GM12892 (cell line): ENCODE results near the gene RIOK3.

Experiments
- POLR2A ChIP-seq: IDR thresholded peaks from 2 replicates; pipeline ENCODE4 v1.6.1; 2011; ENCODE audit warnings: low read depth, low read length, control low read depth
- POLR2AphosphoS5 ChIP-seq: IDR thresholded peaks from 2 replicates; pipeline ENCODE4 v1.6.1; 2011; ENCODE audit warnings: low read depth, low read length, control low read depth
- TAF1 ChIP-seq: IDR thresholded peaks from 2 replicates; pipeline ENCODE4 v1.6.1; 2011; ENCODE audit warnings: low read depth, mild to moderate bottlenecking, control low read depth, low read length, borderline replicate concordance

DNA sequence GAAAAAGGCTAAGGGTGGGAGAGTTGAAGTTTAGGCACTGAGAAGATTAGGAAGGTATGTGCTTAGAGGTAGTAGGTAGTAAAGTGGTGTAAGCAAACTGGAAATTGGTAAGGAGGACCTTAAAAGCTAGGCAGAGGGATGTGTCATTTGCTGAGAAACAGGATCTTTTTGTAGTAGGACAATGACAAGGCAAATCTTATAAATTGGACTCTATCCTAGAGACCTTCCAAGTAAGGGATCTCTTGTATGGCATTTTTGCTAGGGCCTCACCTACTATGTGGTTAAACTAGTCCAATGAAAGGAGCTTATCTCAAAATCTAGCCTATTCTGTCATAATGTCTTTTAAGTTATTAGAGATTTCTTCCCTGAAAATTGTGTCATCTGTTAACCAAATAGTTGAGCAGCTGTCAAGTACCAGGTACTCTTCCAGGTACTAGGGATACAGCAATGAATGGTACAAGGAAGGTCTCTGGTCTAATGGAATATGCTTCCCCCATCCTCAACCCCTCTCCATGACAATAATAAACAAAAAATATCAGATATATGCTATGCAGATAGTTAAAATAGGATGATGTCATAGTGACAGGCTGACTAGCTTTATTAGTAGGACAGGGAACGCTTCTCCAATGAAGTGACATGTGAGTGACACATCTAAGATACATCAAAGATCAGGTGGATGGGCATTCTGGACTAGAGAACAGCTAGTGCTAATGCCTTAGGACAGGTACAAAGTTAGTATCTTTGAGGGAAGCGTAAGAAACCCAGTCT, 17.7 kb downstream of the RIOK3 start:
- TF ChIP-seq POLR2AphosphoS5 (no peak), POLR2A (no peak), TAF1 (no peak)
